Upper lobe of right lung (tissue), 1 donor: ENCODE results near the gene NMRK2. TPM values are rescaled to one million over a fixed set of nuclear protein-coding genes. Genes with fewer than 3 reads are reported as not detected.

Experiments
- ATAC-seq: fragments of 200-7000 bp; cut with Tn5 transposase; one replicate; pipeline ENCODE4 v1.9.1; 2020; ENCODE audit warnings: mild to moderate bottlenecking, moderate library complexity
- DNase-seq: peaks from one replicate; pipeline ENCODE4 v3.0.0-alpha.2; 2020
- H3K27ac ChIP-seq: fragments of 200-600 bp; one replicate; pipeline ENCODE4 v1.8.0; 2022
- H3K27me3 ChIP-seq: fragments of 200-600 bp; one replicate; pipeline ENCODE4 v1.8.0; 2022; ENCODE audit warnings: mild to moderate bottlenecking
- H3K36me3 ChIP-seq: fragments of 200-600 bp; one replicate; pipeline ENCODE4 v1.8.0; 2022
- H3K4me1 ChIP-seq: fragments of 200-600 bp; one replicate; pipeline ENCODE4 v1.8.0; 2022
- H3K4me3 ChIP-seq: fragments of 200-600 bp; one replicate; pipeline ENCODE4 v1.8.0; 2022; ENCODE audit warnings: mild to moderate bottlenecking
- H3K9me3 ChIP-seq: fragments of 200-600 bp; one replicate; pipeline ENCODE4 v1.8.0; 2022
- CTCF ChIP-seq: fragments of 200-600 bp; IDR thresholded peaks from one replicate; pipeline ENCODE4 v1.8.0; 2022; ENCODE audit warnings: antibody characterized with exemption
- intact Hi-C: fragments of 100-400 bp; cut with DNase I; formaldehyde crosslinking; loops from one replicate; pipeline ENCODE4 v1.11.0; 2022
- total RNA-seq: library from RNA; stranded (reverse); fragmentation: NEBNext Ultra II Directional; extraction: Animal tissue kit (Norgen Biotek cat#: 25700); gene quantifications from one replicate; pipeline ENCODE4 v1.2.1, GENCODE V29; 2021
- donor health status: DM: no; HTN: yes; CAD: no; lungs with severe emphysema.

NMRK2 gene
- total RNA-seq, 1 donor from 2014 or later, result 1.6 TPM

- TF ChIP-seq CTCF, result no peak
- Histone ChIP-seq H3K9me3 (no peaks in the 10 kb centered on the region), H3K4me3 (no peak overlapping the region), H3K27ac (no peak overlapping the region), H3K36me3 (peaks cover 71% of the 10 kb centered on the region), H3K4me1 (no peaks in the 10 kb centered on the region), H3K27me3 (no peaks in the 10 kb centered on the region)
- ATAC-seq (peak; percentile 21), DNase-seq (no peak)
- intact Hi-C loops, result no loop called here
These were observed 26.2 kb downstream of the NMRK2 start for GRCh38 chr19:3958836-3959765.

GRCh38 chr19:3959766-3960131 lies 26.9 kb downstream of the NMRK2 start:
- H3K9me3 ChIP-seq, result no peaks in the 10 kb centered on the region
- DNase-seq (no peak), ATAC-seq (no peak)
- intact Hi-C loops, result no loop called here
- no peak overlapping the region for H3K4me3 ChIP-seq
- TF ChIP-seq CTCF, result no peak
- no peak overlapping the region for H3K27ac ChIP-seq
- no peaks in the 10 kb centered on the region for H3K27me3 ChIP-seq
- H3K4me1 ChIP-seq, result no peaks in the 10 kb centered on the region
- peaks cover 76% of the 10 kb centered on the region for H3K36me3 ChIP-seq

- DNase-seq, result no peak
- no peak overlapping the region for H3K4me3 ChIP-seq
- ATAC-seq, result no peak
- no peak overlapping the region for H3K27ac ChIP-seq
- intact Hi-C loops, result no loop called here
- H3K36me3 ChIP-seq, result peaks cover 82% of the 10 kb centered on the region
- H3K9me3 ChIP-seq, result no peaks in the 10 kb centered on the region
- no peak for TF ChIP-seq CTCF
- H3K4me1 ChIP-seq, result peaks cover 4% of the 10 kb centered on the region
- no peaks in the 10 kb centered on the region for H3K27me3 ChIP-seq
These were observed 28.1 kb downstream of the NMRK2 start for GRCh38 chr19:3961007-3961406.

- H3K36me3 ChIP-seq, result peaks cover 85% of the 10 kb centered on the region
- H3K27me3 ChIP-seq, result no peaks in the 10 kb centered on the region
- ATAC-seq (no peak), DNase-seq (no peak)
- no peak overlapping the region for H3K4me3 ChIP-seq
- no peak overlapping the region for H3K27ac ChIP-seq
- intact Hi-C loops, result no loop called here
- no peak for TF ChIP-seq CTCF
- H3K9me3 ChIP-seq, result no peaks in the 10 kb centered on the region
- peaks cover 26% of the 10 kb centered on the region for H3K4me1 ChIP-seq
These were observed 30.8 kb downstream of the NMRK2 start for GRCh38 chr19:3963458-3964255.

- DNase-seq, result no peak
- Histone ChIP-seq H3K27me3 (no peaks in the 10 kb centered on the region), H3K27ac (no peak overlapping the region), H3K4me1 (peaks cover 34% of the 10 kb centered on the region), H3K9me3 (no peaks in the 10 kb centered on the region), H3K36me3 (peaks cover 77% of the 10 kb centered on the region), H3K4me3 (no peak overlapping the region)
- intact Hi-C loops, result no loop called here
- ATAC-seq, result no peak
- no peak for TF ChIP-seq CTCF
These were observed 31.7 kb downstream of the NMRK2 start for GRCh38 chr19:3964256-3965194.
